Neutrophil (primary cell): ENCODE measurements around the gene TBX20.

ENCODE experiments used
- H3K27ac ChIP-seq: fragments of 200-600 bp; sonication (generic); 2 replicates; pipeline ENCODE4 v1.5.1; 2016; ENCODE audit warnings: mild to moderate bottlenecking, moderate library complexity
- H3K27me3 ChIP-seq: fragments of 200-600 bp; sonication (generic); 2 replicates; pipeline ENCODE4 v1.6.0; 2016; ENCODE audit warnings: mild to moderate bottlenecking
- H3K36me3 ChIP-seq: fragments of 200-600 bp; sonication (generic); 2 replicates; pipeline ENCODE4 v1.5.1; 2017
- H3K4me1 ChIP-seq, 2 experiments: fragments of 200-600 bp in 1 of 2; sonication (generic) in 1 of 2; 1 replicate in 1 of 2; 2 replicates in 1 of 2; pipeline versions ENCODE4 v1.5.1 to v1.6.1; 2013 to 2016; ENCODE audit warnings: low read depth in 1 of 2, low read length in 1 of 2, mild to moderate bottlenecking in 1 of 2, moderate library complexity in 1 of 2; ENCODE audit not compliant: control insufficient read depth in 1 of 2, insufficient read depth in 1 of 2
- H3K4me3 ChIP-seq, 2 experiments: fragments of 200-600 bp in 1 of 2; sonication (generic) in 1 of 2; 1 replicate in 1 of 2; 2 replicates in 1 of 2; pipeline ENCODE4 v1.5.1; 2013 to 2016; ENCODE audit warnings: low read depth in 1 of 2, low read length in 1 of 2, mild to moderate bottlenecking in 1 of 2, moderate library complexity in 1 of 2
- H3K9me3 ChIP-seq: fragments of 200-600 bp; sonication (generic); 2 replicates; pipeline ENCODE4 v1.5.1; 2016
- TF ChIP-seq, protein P1 (sequence below): fragments of 200-600 bp; sonication (generic); IDR thresholded peaks from 2 replicates; pipeline ENCODE4 v1.5.1; 2016; ENCODE audit warnings: antibody characterized with exemption

Gene TBX20

DNA sequence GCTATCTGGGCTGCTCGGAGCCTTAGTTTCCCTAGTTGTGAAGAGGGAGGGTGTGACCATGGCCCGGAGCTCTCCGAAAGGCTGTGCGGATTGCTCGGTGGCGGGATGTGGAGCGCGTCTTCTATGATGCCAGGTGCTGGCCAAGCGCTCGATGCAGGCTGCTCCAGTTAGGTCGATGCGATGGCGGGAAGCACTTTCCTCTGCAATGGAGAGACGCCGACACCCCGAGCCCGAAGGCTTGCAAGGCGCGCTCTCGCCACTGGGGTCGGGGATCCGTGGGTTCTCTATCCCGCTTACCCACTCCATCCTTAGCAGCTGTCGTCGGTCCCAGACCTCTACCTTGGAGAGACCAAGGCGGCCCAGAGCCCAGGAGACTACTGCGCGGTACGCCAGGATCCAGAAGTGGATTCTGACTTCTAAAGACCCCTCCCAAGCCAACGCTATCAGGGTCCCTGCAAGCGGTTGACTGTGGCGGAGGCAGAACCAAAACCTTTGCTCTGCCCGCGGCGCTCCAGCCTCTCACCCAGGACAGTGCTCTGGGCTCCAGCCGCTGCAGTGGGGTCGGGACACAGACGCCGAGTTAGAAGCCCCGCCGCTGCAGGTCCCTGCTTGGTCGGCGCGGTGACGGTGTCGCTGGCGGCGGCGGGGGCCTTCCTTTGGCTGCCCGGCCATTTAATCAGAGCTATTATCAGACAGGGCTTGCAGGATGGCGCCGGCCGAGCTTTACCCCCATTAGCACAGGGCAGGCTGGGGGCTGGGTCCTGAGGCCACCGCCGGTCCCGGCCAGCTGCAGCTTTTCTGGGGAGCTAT is 7.8 kb upstream of the TBX20 start:
- TF ChIP-seq, protein P1, sequence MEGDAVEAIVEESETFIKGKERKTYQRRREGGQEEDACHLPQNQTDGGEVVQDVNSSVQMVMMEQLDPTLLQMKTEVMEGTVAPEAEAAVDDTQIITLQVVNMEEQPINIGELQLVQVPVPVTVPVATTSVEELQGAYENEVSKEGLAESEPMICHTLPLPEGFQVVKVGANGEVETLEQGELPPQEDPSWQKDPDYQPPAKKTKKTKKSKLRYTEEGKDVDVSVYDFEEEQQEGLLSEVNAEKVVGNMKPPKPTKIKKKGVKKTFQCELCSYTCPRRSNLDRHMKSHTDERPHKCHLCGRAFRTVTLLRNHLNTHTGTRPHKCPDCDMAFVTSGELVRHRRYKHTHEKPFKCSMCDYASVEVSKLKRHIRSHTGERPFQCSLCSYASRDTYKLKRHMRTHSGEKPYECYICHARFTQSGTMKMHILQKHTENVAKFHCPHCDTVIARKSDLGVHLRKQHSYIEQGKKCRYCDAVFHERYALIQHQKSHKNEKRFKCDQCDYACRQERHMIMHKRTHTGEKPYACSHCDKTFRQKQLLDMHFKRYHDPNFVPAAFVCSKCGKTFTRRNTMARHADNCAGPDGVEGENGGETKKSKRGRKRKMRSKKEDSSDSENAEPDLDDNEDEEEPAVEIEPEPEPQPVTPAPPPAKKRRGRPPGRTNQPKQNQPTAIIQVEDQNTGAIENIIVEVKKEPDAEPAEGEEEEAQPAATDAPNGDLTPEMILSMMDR: no peak
- Histone ChIP-seq H3K36me3 (no peaks in the 10 kb centered on the region), H3K27ac (no peak overlapping the region), H3K9me3 (no peaks in the 10 kb centered on the region), H3K27me3 (peaks cover 97% of the 10 kb centered on the region), H3K4me1 (no peaks in the 10 kb centered on the region), H3K4me3 (no peak overlapping the region)

DNA sequence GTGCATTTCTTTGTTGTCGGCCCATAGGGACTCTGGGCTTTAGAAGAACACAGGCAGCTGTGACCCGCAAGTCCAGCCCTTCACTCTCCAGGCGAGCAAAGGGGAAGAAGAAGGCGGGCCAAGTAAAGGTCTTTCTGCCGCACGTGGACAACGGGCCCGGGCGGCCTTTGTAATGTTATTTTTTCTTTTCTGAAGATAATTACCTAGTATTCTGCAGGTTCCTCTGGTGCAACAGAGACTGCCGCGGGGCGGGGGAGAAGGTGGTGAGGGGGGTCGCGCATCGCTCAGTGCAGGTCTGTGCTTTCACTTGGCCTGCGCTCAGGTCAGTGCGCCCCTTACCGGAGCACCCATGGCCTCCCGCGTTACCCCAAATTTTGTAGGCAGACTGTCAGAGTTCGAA is 7.1 kb upstream of the TBX20 start:
- no peak overlapping the region for H3K4me3 ChIP-seq
- peaks cover 100% of the 10 kb centered on the region for H3K27me3 ChIP-seq
- no peaks in the 10 kb centered on the region for H3K9me3 ChIP-seq
- TF ChIP-seq, protein P1: no peak
- H3K36me3 ChIP-seq: no peaks in the 10 kb centered on the region
- no peaks in the 10 kb centered on the region for H3K4me1 ChIP-seq
- no peak overlapping the region for H3K27ac ChIP-seq

DNA sequence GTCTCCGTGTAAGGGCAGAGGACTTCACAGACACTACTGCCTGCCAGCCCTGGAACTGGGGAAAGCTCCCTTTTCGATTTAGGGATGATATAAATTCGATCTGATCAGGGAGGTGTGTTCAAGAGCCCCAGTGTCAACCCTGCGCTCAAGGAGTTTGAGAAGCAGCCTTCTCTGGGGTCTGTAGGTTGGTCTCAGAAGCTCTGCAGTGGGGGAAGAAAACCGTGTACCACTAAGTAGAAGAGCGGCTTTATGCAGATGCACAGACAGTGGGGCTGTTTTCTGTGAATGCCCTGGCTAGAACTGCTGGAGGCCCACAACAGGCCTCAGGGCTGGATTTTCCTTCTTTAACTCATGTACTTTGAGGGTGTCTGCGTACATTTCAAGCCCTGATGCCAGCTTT is 6.3 kb upstream of the TBX20 start:
- TF ChIP-seq, protein P1: no peak
- no peak overlapping the region for H3K4me3 ChIP-seq
- H3K27me3 ChIP-seq: peaks cover 100% of the 10 kb centered on the region
- no peaks in the 10 kb centered on the region for H3K4me1 ChIP-seq
- no peaks in the 10 kb centered on the region for H3K36me3 ChIP-seq
- H3K9me3 ChIP-seq: no peaks in the 10 kb centered on the region
- H3K27ac ChIP-seq: no peak overlapping the region

DNA sequence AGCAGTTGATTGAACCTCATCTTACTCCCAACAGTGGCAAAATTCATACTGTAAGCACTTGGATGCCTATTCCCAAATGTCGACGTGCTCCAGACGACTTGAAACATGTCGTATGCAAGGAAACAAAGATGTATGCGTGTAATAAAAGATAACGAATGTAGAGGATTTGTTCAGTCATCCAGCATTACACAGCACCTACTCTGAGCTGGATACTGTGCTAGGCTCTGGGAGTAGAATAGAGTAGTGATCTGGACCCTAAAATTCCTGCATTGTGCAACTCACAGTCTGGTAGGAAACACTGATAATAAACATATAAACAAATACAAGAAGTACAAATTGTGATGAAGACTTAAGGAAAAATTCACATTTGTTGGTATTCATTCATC is 5.6 kb upstream of the TBX20 start:
- Histone ChIP-seq H3K27ac (no peak overlapping the region), H3K27me3 (peaks cover 100% of the 10 kb centered on the region), H3K9me3 (no peaks in the 10 kb centered on the region), H3K36me3 (no peaks in the 10 kb centered on the region), H3K4me3 (no peak overlapping the region), H3K4me1 (no peaks in the 10 kb centered on the region)
- TF ChIP-seq, protein P1: no peak

DNA sequence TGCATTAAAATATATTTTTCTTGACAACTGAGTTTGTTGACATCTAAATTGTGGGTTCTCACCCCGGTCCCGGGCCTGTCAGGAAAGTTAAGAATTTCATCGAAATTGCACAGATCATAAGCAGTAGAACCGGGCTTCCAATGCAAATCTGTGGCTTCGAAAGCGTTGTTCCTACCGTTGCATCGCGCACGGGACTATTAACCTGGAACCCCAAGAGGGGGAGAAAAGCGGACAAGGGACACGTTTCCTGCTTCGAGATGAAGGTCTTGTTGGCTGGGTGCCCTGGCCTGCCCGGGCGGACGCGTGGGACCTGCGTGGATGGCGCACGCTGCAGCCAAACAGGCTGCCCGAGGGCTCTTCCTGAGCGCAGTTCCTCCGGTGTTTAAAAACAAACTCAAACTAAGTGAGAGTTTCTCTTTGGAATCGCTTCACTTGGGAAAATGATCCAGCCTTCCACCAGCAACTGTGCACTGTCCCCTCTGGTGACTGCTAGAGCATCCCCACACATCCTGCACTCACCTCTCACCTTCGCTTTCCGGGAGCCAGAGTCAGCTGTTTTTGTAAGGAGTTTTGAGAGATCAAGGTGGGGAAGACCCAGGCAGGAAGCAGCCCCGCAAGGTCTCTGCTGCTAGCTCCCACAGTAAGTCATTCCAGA is 5.1 kb upstream of the TBX20 start:
- Histone ChIP-seq H3K9me3 (no peaks in the 10 kb centered on the region), H3K36me3 (no peaks in the 10 kb centered on the region), H3K4me3 (no peak overlapping the region), H3K27me3 (peaks cover 100% of the 10 kb centered on the region), H3K4me1 (peaks cover 4 to 5% of the 10 kb centered on the region in 2 experiments), H3K27ac (no peak overlapping the region)
- TF ChIP-seq, protein P1: no peak
